GM12874 (cell line): ENCODE data around the gene ZBTB6.

Source experiments
- CTCF ChIP-seq: IDR thresholded peaks from 2 replicates; pipeline ENCODE4 v1.5.1; 2011; ENCODE audit warnings: low read depth, mild to moderate bottlenecking, control low read depth, low read length, moderate library complexity; ENCODE audit not compliant: insufficient read depth

ZBTB6 gene

DNA sequence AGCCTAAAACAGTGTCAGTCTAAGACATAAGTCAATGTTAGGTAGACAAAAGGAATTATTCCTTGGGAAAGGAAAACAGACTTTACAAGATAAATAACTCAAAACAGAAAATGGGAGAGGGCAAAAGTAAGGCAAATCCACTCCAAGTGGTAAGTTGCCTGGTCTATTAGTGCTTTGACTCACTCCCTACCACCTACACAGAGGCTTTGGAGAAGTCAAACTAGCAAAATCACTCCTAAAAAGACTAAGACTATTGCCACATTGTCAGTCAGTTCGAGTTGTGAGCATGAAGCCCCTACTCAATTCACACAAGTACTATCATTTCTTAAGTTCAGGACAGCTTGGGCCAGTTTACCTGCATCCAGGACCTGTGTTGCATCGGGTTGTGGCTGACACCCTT, 5.2 kb upstream of the ZBTB6 start:
- TF ChIP-seq CTCF, result no peak

- TF ChIP-seq CTCF, result no peak
These were observed 506 bp downstream of the ZBTB6 start for GRCh38 chr9:122912671-122912963.

- 0 out of 2 replicates have a peak, but pooled peaks have one; percentile 1 for TF ChIP-seq CTCF
These were observed 8.1 kb downstream of the ZBTB6 start, which contains the start of gene RC3H2 for GRCh38 chr9:122904823-122905710. RC3H2 (minus strand) TSS chr9:122905359; CDS start chr9:122897509, 7,850 bp downstream.

GRCh38 chr9:122904466-122904822, 8.7 kb downstream of the ZBTB6 start:
- no peak for TF ChIP-seq CTCF

DNA sequence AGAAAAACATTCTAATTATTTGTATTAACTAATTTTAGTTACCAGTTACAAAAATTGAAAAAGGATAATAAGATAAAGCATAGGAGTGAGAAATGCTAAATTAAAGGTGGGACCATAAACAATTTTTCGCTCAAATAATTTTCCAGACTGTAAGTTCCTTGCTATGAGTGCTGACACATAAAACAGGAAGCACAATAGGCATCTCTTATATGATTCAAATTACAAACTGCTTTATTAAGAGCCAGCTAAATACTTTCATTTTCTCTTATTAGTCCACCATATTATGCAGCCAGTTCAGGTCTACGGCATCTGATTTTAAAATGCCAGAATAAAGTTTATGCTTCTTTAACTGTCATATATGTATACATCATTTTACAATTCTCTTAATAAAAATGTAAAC, 12.3 kb downstream of the ZBTB6 start:
- no peak for TF ChIP-seq CTCF

DNA sequence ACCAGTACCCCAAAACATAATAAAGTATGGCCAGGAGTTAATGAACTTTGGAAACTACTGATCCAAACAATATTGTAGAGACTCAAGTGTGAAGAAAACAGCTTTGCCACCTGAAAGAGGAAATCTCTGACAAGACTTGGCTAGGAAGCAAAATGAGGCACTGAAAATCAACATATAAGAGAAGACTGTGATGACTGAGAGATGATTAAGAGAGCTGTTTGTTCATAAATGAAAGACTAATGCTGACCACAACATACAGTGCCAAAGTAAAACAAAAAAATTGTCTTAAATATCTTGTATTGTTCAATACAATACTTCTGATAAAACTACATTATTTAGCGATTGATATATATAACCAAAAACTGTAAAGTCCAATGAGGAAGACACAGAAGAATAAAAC, 15.2 kb downstream of the ZBTB6 start:
- no peak for TF ChIP-seq CTCF

GRCh38 chr9:122888480-122888879, 24.6 kb downstream of the ZBTB6 start:
- TF ChIP-seq CTCF, result no peak
